ENCODE results near the gene CGB2.

Gene CGB2

GRCh38 chr19:49031642-49032301 is at the start of gene CGB2:
Gene CGB2 (plus strand): TSS chr19:49031890. CDS start chr19:49032096, 206 bp downstream.
- peak; percentile 53 to 82 (median 72) for DNase-seq (ENCODE audit: low read depth in 3 of 3)

- no peak for DNase-seq (ENCODE audit: low read depth in 3 of 3)
Measured at GRCh38 chr19:48982280-48982679, 49.4 kb upstream of the CGB2 start.

- no peak for DNase-seq (ENCODE audit: low read depth in 3 of 3)
Measured at GRCh38 chr19:48985711-48986110, 46.0 kb upstream of the CGB2 start.

- DNase-seq (ENCODE audit: low read depth in 3 of 3), result no peak
Measured at GRCh38 chr19:48986211-48986610, 45.5 kb upstream of the CGB2 start.

GRCh38 chr19:48987323-48987722 is 44.4 kb upstream of the CGB2 start:
- DNase-seq (ENCODE audit: low read depth in 3 of 3), result no peak

GRCh38 chr19:48988286-48988685 is 43.4 kb upstream of the CGB2 start:
- no peak for DNase-seq (ENCODE audit: low read depth in 3 of 3)

- no peak for DNase-seq (ENCODE audit: low read depth in 3 of 3)
Measured at GRCh38 chr19:48988860-48989259, 42.8 kb upstream of the CGB2 start.

GRCh38 chr19:48989701-48990291 is 41.9 kb upstream of the CGB2 start:
- DNase-seq (ENCODE audit: low read depth in 3 of 3), result no peak

GRCh38 chr19:48990400-48990799 is 41.3 kb upstream of the CGB2 start:
- DNase-seq (ENCODE audit: low read depth in 3 of 3), result no peak

GRCh38 chr19:48991011-48991609 is 40.6 kb upstream of the CGB2 start:
- no peak for DNase-seq (ENCODE audit: low read depth in 3 of 3)

- no peak for DNase-seq (ENCODE audit: low read depth in 3 of 3)
Measured at GRCh38 chr19:48991873-48992580, 39.7 kb upstream of the CGB2 start.

- no peak for DNase-seq (ENCODE audit: low read depth in 3 of 3)
Measured at GRCh38 chr19:48992581-48993174, 39.0 kb upstream of the CGB2 start.

- DNase-seq (ENCODE audit: low read depth in 3 of 3), result peak; percentile 98 to 99 (median 99)
Measured at GRCh38 chr19:48993175-48994034, 38.3 kb upstream of the CGB2 start, which contains the start of the genes GYS1 and RUVBL2. Gene GYS1 (minus strand): TSS chr19:48993309. CDS start chr19:48993112, 197 bp downstream. Gene RUVBL2 (plus strand): TSS chr19:48993887. CDS start chr19:48993912, 25 bp downstream.

GRCh38 chr19:48994035-48994386 is 37.7 kb upstream of the CGB2 start:
- DNase-seq (ENCODE audit: low read depth in 3 of 3), result no peak

GRCh38 chr19:48997972-48998371 is 33.7 kb upstream of the CGB2 start:
- DNase-seq (ENCODE audit: low read depth in 3 of 3), result peak in 1 of 3 donors; percentile 59

GRCh38 chr19:48999481-49000325 is 32.0 kb upstream of the CGB2 start:
- peak; percentile 38 to 72 (median 47) for DNase-seq (ENCODE audit: low read depth in 3 of 3)

- DNase-seq (ENCODE audit: low read depth in 3 of 3), result no peak
Measured at GRCh38 chr19:49004133-49004532, 27.6 kb upstream of the CGB2 start.

- no peak for DNase-seq (ENCODE audit: low read depth in 3 of 3)
Measured at GRCh38 chr19:49004964-49005614, 26.6 kb upstream of the CGB2 start.

GRCh38 chr19:49006905-49007304 is 24.8 kb upstream of the CGB2 start:
- DNase-seq (ENCODE audit: low read depth in 3 of 3), result no peak

- DNase-seq (ENCODE audit: low read depth in 3 of 3), result no peak
Measured at GRCh38 chr19:49009828-49010227, 21.9 kb upstream of the CGB2 start.

All from stimulated activated CD4-positive, alpha-beta T cell treated with anti-CD3 and anti-CD28 coated beads, TNF-alpha, amount 100 ng/mL, for 48 hours (primary cell).